H1 (cell line): ENCODE data around the gene RNF126. TPM values are rescaled to one million over a fixed set of nuclear protein-coding genes. Genes with fewer than 3 reads are reported as not detected.

Experiments used
- CTCF ChIA-PET: fragments of 300-600 bp; sonication (Branson Sonifier 250); formaldehyde crosslinking; loops from one replicate; lab custom pipeline; 2021; ENCODE audit not compliant: partially characterized antibody; lab: Charles Lee
- POLR2A ChIA-PET: fragments of 300-600 bp; sonication (Branson Sonifier 250); formaldehyde crosslinking; loops from one replicate; lab custom pipeline; 2021; ENCODE audit warnings: inconsistent platforms; ENCODE audit not compliant: partially characterized antibody; lab: Charles Lee
- DNase-seq, 2 experiments: peaks; one replicate each; pipeline versions ENCODE4 v3.0.0 to v3.0.0-alpha.2; 2010 to 2022; ENCODE audit warnings: low spot score in 2 of 2, low read depth in 1 of 2, mixed read lengths in 1 of 2
- FAIRE-seq: peaks from 2 replicates; lab custom pipeline; 2011; peaks lifted over from hg19 to GRCh38; lab: Jason Lieb, UNC
- H2AFZ ChIP-seq: 2 replicates; pipeline ENCODE4 v1.8.1; 2012; ENCODE audit warnings: low read length, inconsistent platforms
- H2AK5ac ChIP-seq: 2 replicates; pipeline ENCODE4 v1.6.1; 2013; ENCODE audit warnings: low read depth, low read length
- H2BK120ac ChIP-seq: replicated peaks from 2 replicates; pipeline ENCODE3; 2013; ENCODE audit warnings: low read depth, low read length, inconsistent platforms
- H2BK12ac ChIP-seq: 2 replicates; pipeline ENCODE4 v1.6.1; 2013; ENCODE audit warnings: low read depth, low read length
- H2BK15ac ChIP-seq: 2 replicates; pipeline ENCODE4 v1.6.1; 2013; ENCODE audit warnings: low read length
- H2BK20ac ChIP-seq: 2 replicates; pipeline ENCODE4 v1.6.1; 2013; ENCODE audit warnings: low read length
- H2BK5ac ChIP-seq: 2 replicates; pipeline ENCODE4 v1.6.1; 2013; ENCODE audit warnings: low read depth, low read length
- H3K14ac ChIP-seq: 2 replicates; pipeline ENCODE4 v1.6.1; 2013; ENCODE audit warnings: inconsistent platforms; ENCODE audit not compliant: insufficient read length
- H3K18ac ChIP-seq: 2 replicates; pipeline ENCODE4 v1.6.1; 2013; ENCODE audit warnings: low read length; ENCODE audit errors: extremely low read depth
- H3K23ac ChIP-seq: 2 replicates; pipeline ENCODE4 v1.6.1; 2013; ENCODE audit warnings: inconsistent platforms; ENCODE audit not compliant: insufficient read length
- H3K23me2 ChIP-seq: 2 replicates; pipeline ENCODE4 v1.6.1; 2013; ENCODE audit warnings: low read depth, low read length
- H3K27ac ChIP-seq: 2 replicates; pipeline ENCODE4 v1.6.1; 2011; ENCODE audit warnings: low read depth, low read length, inconsistent platforms
- H3K27me3 ChIP-seq, 4 experiments: replicated peaks in 1 of 4; 1 replicate in 1 of 4; 2 replicates in 3 of 4; pipeline versions ENCODE4 v1.6.1 to v1.8.1; 2011 to 2013; ENCODE audit warnings: low read length in 3 of 4, mild to moderate bottlenecking in 3 of 4, inconsistent platforms in 2 of 4, mixed read lengths in 2 of 4, moderate library complexity in 1 of 4; ENCODE audit not compliant: control insufficient read depth in 3 of 4, insufficient read depth in 3 of 4; ENCODE audit errors: extremely low read depth in 1 of 4
- H3K36me3 ChIP-seq, 4 experiments: 2 replicates each; pipeline versions ENCODE4 v1.6.1 to v1.8.1; 2011 to 2013; ENCODE audit warnings: mild to moderate bottlenecking in 4 of 4, low read length in 3 of 4, moderate library complexity in 2 of 4, control low read depth in 1 of 4, inconsistent platforms in 1 of 4; ENCODE audit not compliant: insufficient read depth in 4 of 4, control insufficient read depth in 2 of 4
- H3K4ac ChIP-seq: replicated peaks from 2 replicates; pipeline ENCODE3; 2013; ENCODE audit warnings: low read length, low read depth, mixed read lengths, inconsistent platforms; ENCODE audit not compliant: insufficient read length
- H3K4me1 ChIP-seq, 4 experiments: replicated peaks in 1 of 4; 1 replicate in 1 of 4; 2 replicates in 3 of 4; pipeline versions ENCODE4 v1.6.1 to v1.8.1; 2011 to 2013; ENCODE audit warnings: low read length in 3 of 4, inconsistent platforms in 2 of 4, mixed read lengths in 1 of 4; ENCODE audit not compliant: insufficient read depth in 4 of 4, control insufficient read depth in 3 of 4
- H3K4me2 ChIP-seq, 2 experiments: 2 replicates each; pipeline versions ENCODE4 v1.6.1 to v1.8.1; 2011 to 2013; ENCODE audit warnings: low read depth in 2 of 2, low read length in 2 of 2, control low read depth in 1 of 2, inconsistent platforms in 1 of 2, mild to moderate bottlenecking in 1 of 2; ENCODE audit not compliant: insufficient read depth in 1 of 2
- H3K4me3 ChIP-seq, 4 experiments: fragments of 200-600, 300-600 bp in 1 of 4; sonication (generic), shearing (Covaris generic), sonication (Bioruptor Twin) in 1 of 4; 2 replicates each; pipeline versions ENCODE4 v1.5.1 to v1.8.1; 2011 to 2016; ENCODE audit warnings: low read length in 4 of 4, low read depth in 3 of 4, control low read depth in 2 of 4, inconsistent platforms in 2 of 4, mild to moderate bottlenecking in 2 of 4, mixed read lengths in 1 of 4, moderate library complexity in 1 of 4; ENCODE audit not compliant: insufficient read depth in 2 of 4; ENCODE audit errors: extremely low read depth in 1 of 4
- H3K56ac ChIP-seq: replicated peaks from 2 replicates; pipeline ENCODE3; 2013; ENCODE audit warnings: low read depth, mild to moderate bottlenecking, mixed read lengths, low read length, inconsistent platforms; ENCODE audit not compliant: insufficient read length
- H3K79me1 ChIP-seq: 2 replicates; pipeline ENCODE4 v1.6.1; 2013; ENCODE audit warnings: low read depth, low read length, control low read depth
- H3K79me2 ChIP-seq, 2 experiments: 2 replicates each; pipeline versions ENCODE4 v1.6.1 to v1.8.1; 2012 to 2013; ENCODE audit warnings: low read length in 2 of 2, mild to moderate bottlenecking in 2 of 2, inconsistent platforms in 1 of 2; ENCODE audit not compliant: insufficient read depth in 2 of 2, control insufficient read depth in 1 of 2
- H3K9ac ChIP-seq, 4 experiments: replicated peaks in 1 of 4; 1 replicate in 1 of 4; 2 replicates in 3 of 4; pipeline versions ENCODE4 v1.6.1 to v1.8.1; 2011 to 2013; ENCODE audit warnings: low read depth in 3 of 4, low read length in 3 of 4, control low read depth in 2 of 4, mild to moderate bottlenecking in 2 of 4, moderate library complexity in 2 of 4, inconsistent platforms in 1 of 4; ENCODE audit errors: extremely low read depth in 1 of 4
- H3K9me3 ChIP-seq, 2 experiments: 2 replicates each; pipeline versions ENCODE4 v1.6.1 to v1.8.1; 2012 to 2013; ENCODE audit warnings: mild to moderate bottlenecking in 2 of 2, moderate library complexity in 2 of 2, control low read depth in 1 of 2, inconsistent platforms in 1 of 2, low read depth in 1 of 2, low read length in 1 of 2, mixed read lengths in 1 of 2; ENCODE audit not compliant: insufficient read depth in 2 of 2
- H4K20me1 ChIP-seq, 2 experiments: replicated peaks in 1 of 2; 2 replicates each; pipeline versions ENCODE3 to v1.8.1; 2011 to 2013; ENCODE audit warnings: inconsistent platforms in 2 of 2, low read length in 2 of 2, mild to moderate bottlenecking in 1 of 2; ENCODE audit not compliant: insufficient read depth in 2 of 2, control insufficient read depth in 1 of 2
- H4K5ac ChIP-seq: 2 replicates; pipeline ENCODE4 v1.6.1; 2013; ENCODE audit warnings: low read length, low read depth, mixed read lengths, inconsistent platforms; ENCODE audit not compliant: insufficient read length
- H4K8ac ChIP-seq: 2 replicates; pipeline ENCODE4 v1.8.0; 2013; ENCODE audit warnings: mild to moderate bottlenecking, moderate library complexity, low read length, inconsistent platforms; ENCODE audit not compliant: insufficient read depth; ENCODE audit errors: extremely low read depth
- H4K91ac ChIP-seq: replicated peaks from 2 replicates; pipeline ENCODE3; 2013; ENCODE audit warnings: low read length, mixed read lengths, inconsistent platforms; ENCODE audit not compliant: insufficient read length
- FOSL1 ChIP-seq: IDR thresholded peaks from 2 replicates; pipeline ENCODE4 v1.6.1; 2011; ENCODE audit warnings: mild to moderate bottlenecking, low read depth, low read length, moderate library complexity; ENCODE audit not compliant: insufficient read depth
- POLR2A ChIP-seq, 2 experiments: IDR thresholded peaks; 1 replicate in 1 of 2; 2 replicates in 1 of 2; pipeline ENCODE4 v1.6.1; 2011; ENCODE audit warnings: low read depth in 2 of 2, low read length in 2 of 2, mild to moderate bottlenecking in 2 of 2; ENCODE audit errors: control extremely low read depth in 1 of 2
- RBBP5 ChIP-seq: IDR thresholded peaks from 2 replicates; pipeline ENCODE4 v1.7.1; 2012; ENCODE audit warnings: low read depth, mild to moderate bottlenecking, inconsistent platforms, low read length, moderate library complexity, borderline replicate concordance
- SIRT6 ChIP-seq: IDR thresholded peaks from one replicate; pipeline ENCODE4 v1.7.1; 2012; ENCODE audit warnings: low read length, inconsistent platforms
- SRF ChIP-seq: IDR thresholded peaks from 2 replicates; pipeline ENCODE4 v1.6.1; 2011; ENCODE audit warnings: mild to moderate bottlenecking, low read depth, low read length, moderate library complexity
- WGBS, 2 experiments: shearing (Covaris generic) in 1 of 2; methylation state at CpG; one replicate each; pipeline versions ENCODE4 v1.1.6 to v1.1.7; 2013 to 2015; ENCODE audit warnings: low lambda C conversion rate in 2 of 2, mixed read lengths in 2 of 2, inconsistent platforms in 1 of 2, low coverage in 1 of 2, missing lambda C conversion rate in 1 of 2; ENCODE audit not compliant: insufficient replicate concordance in 2 of 2, insufficient coverage in 1 of 2, insufficient read length in 1 of 2; ENCODE audit errors: extremely low coverage in 1 of 2, missing lambda C conversion rate in 1 of 2; 5-methylcytosine and 5-hydroxymethylcytosine counted together
- polyA plus RNA-seq, 7 experiments: library from polyadenylated mRNA; depleted of rRNA in 3 of 7; stranded (reverse) in 5 of 7; unstranded in 2 of 7; fragments of >200 nt in 5 of 7; fragments of 200-250 nt in 2 of 7; gene quantifications; 1 replicate in 5 of 7; 2 replicates in 1 of 7; 4 replicates in 1 of 7; pipeline versions ENCODE4 v1.2.1 to v1.2.3, GENCODE V29; 2011 to 2013; ENCODE audit warnings: missing spikeins in 2 of 7, mixed read lengths in 2 of 7
- total RNA-seq: library from RNA; stranded (reverse); fragmentation: NEBNext Ultra II Directional; extraction: Animal tissue kit (Norgen Biotek cat#: 25700); gene quantifications from 2 replicates; pipeline ENCODE4 v1.2.1, GENCODE V29; 2021

Gene RNF126
- total and polyA plus RNA-seq, 2 of the 8 experiments (the other 6 are each of a cell fraction or from before 2014, with no cell fraction given): 21.8 to 68.0 TPM

DNA sequence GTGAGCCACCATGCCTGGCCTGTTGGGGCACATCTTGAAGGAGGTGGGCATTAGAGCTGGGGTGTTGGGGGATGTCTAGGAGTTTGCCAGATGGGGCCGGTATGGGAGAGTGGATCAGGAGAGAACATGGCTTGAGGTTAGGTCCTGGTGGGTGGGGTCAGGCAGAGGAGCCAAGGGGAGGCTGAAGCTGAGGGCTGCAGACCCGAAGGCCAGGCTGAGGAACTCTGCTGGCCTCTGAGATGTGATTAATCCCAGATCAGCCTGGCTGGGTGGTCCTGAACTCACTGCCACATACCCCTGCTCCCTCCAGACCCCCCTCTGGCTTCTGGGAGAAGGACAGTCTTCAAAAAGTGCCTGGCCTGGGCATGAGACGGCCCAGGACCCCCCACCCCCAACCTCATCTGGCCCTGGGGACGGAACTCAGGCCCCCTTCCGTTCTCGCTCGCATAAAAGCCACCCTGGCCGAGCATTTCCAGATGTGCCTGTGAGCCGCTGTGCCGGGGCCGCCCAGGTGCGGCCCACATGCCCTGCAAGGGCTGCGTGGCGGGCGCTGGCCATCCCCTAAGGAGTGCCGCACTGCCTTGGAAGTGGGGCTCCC, 15.9 kb upstream of the RNF126 start:
- Histone ChIP-seq H4K5ac (no peak overlapping the region), H2AFZ (no peak overlapping the region), H4K91ac (no peak overlapping the region), H3K79me2 (no peaks in the 10 kb centered on the region), H4K20me1 (peaks cover 0 to 7% of the 10 kb centered on the region in 2 experiments), H2BK120ac (no peak overlapping the region), H3K4me2 (peak overlapping the region; percentile 43 to 80; a peak in 3 of 4 replicates), H3K36me3 (no peaks in the 10 kb centered on the region), H3K23ac (no peak overlapping the region), H3K18ac (no peak overlapping the region), H2BK15ac (no peak overlapping the region), H2BK5ac (no peak overlapping the region), H2AK5ac (no peak overlapping the region), H3K27ac (no peak overlapping the region), H3K4ac (no peak overlapping the region), H2BK12ac (no peak overlapping the region), H3K9me3 (no peaks in the 10 kb centered on the region), H2BK20ac (no peak overlapping the region), H3K79me1 (0 out of 2 replicates have a peak, but pooled peaks cover 3% of the 10 kb centered on the region), H3K14ac (no peak overlapping the region), H3K56ac (no peak overlapping the region), H3K27me3 (peaks cover 0 to 22% (median 10%) of the 10 kb centered on the region in 4 experiments; a peak in 5 of 7 replicates), H4K8ac (no peak overlapping the region), H3K23me2 (peaks cover 6% of the 10 kb centered on the region; the same call in 1 of the 2 replicates), H3K9ac (no peak overlapping the region), H3K4me1 (peaks cover 0 to 10% (median 1%) of the 10 kb centered on the region in 4 experiments; a peak in 4 of 7 replicates), H3K4me3 (peak overlapping the region in 2 of 4 experiments; percentile 57 to 97; a peak in 4 of 8 replicates)
- DNase-seq (no peak), FAIRE-seq (no peak)
- ChIA-PET CTCF (interaction anchor here (1.0 to 1.8 kb wide), 6 partner anchors 9 to 59 kb away, joined by 3 to 16 read pairs (median 4); no protein-coding TSS in a partner anchor), POLR2A (interaction anchor here (1.1 to 2.4 kb wide), 4 partner anchors 11 to 34 kb away, joined by 3 to 11 read pairs (median 5); partner anchors contain the start of gene PALM)
- no peak for TF ChIP-seq RBBP5
- TF ChIP-seq POLR2A (IDR thresholded peaks at IDR 0.05; ENCODE audit: control extremely low read depth in 1 of 2, low read depth in 2 of 2, low read length in 2 of 2): no peak
- TF ChIP-seq FOSL1: no peak
- no peak for TF ChIP-seq SIRT6
- TF ChIP-seq SRF: no peak
- 86% methylated on average over 14 of the region's 16 CpGs; no CpG with 5 or more reads in 1 of the 2 experiments for WGBS, 2 experiments
